SJSA1 (cell line): ENCODE measurements around the gene TMEM185B. TPM values are rescaled to one million over a fixed set of nuclear protein-coding genes. Genes with fewer than 3 reads are reported as not detected.
"Not testable (repeated sequence)": the region's sequence is repeated elsewhere in the genome, so short reads cannot be mapped to it uniquely, and the experiment has no call there.

Experiments used
- DNase-seq, 2 experiments: peaks; one replicate each; pipeline ENCODE4 v3.0.0-alpha.2; 2015 to 2020; ENCODE audit warnings: low spot score in 2 of 2, low read depth in 1 of 2
- H3K27ac ChIP-seq: fragments of 250-450 bp; sonication (Bioruptor Pico); 2 replicates; pipeline ENCODE4 v1.5.1; 2020; ENCODE audit warnings: mild to moderate bottlenecking, moderate library complexity
- H3K27me3 ChIP-seq: fragments of 250-450 bp; sonication (Bioruptor Pico); replicated peaks from 2 replicates; pipeline ENCODE4 v1.5.1; 2020; ENCODE audit warnings: mild to moderate bottlenecking, moderate library complexity
- H3K36me3 ChIP-seq: fragments of 250-450 bp; sonication (Bioruptor Pico); 2 replicates; pipeline ENCODE4 v1.5.1; 2020; ENCODE audit warnings: mild to moderate bottlenecking
- H3K4me1 ChIP-seq: fragments of 250-450 bp; sonication (Bioruptor Pico); replicated peaks from 2 replicates; pipeline ENCODE4 v1.6.1; 2021; ENCODE audit warnings: mild to moderate bottlenecking
- H3K4me3 ChIP-seq: fragments of 250-450 bp; sonication (Bioruptor Pico); 2 replicates; pipeline ENCODE4 v1.5.1; 2020; ENCODE audit warnings: mild to moderate bottlenecking
- H3K9me3 ChIP-seq: fragments of 250-450 bp; sonication (Bioruptor Pico); replicated peaks from 2 replicates; pipeline ENCODE4 v1.5.1; 2020; ENCODE audit warnings: mild to moderate bottlenecking
- total RNA-seq: library from RNA; depleted of rRNA; stranded (reverse); fragments of >200 nt; shearing (Covaris generic); gene quantifications from 2 replicates; pipeline ENCODE4 v1.2.3, GENCODE V29; 2014

TMEM185B gene
- total RNA-seq, 1 experiment from 2014 or later, result 52.8 TPM

- no peaks in the 10 kb centered on the region for H3K27me3 ChIP-seq
- H3K27ac ChIP-seq, result no peak overlapping the region
- no peak overlapping the region for H3K4me3 ChIP-seq
- peak in 1 of 2 experiments; percentile 39 for DNase-seq
- H3K4me1 ChIP-seq, result no peaks in the 10 kb centered on the region
- no peaks in the 10 kb centered on the region for H3K36me3 ChIP-seq
- 0 out of 2 replicates have a peak, but pooled peaks cover 2% of the 10 kb centered on the region for H3K9me3 ChIP-seq
Measured at GRCh38 chr2:120204022-120204405, 19.2 kb downstream of the TMEM185B start.

DNA sequence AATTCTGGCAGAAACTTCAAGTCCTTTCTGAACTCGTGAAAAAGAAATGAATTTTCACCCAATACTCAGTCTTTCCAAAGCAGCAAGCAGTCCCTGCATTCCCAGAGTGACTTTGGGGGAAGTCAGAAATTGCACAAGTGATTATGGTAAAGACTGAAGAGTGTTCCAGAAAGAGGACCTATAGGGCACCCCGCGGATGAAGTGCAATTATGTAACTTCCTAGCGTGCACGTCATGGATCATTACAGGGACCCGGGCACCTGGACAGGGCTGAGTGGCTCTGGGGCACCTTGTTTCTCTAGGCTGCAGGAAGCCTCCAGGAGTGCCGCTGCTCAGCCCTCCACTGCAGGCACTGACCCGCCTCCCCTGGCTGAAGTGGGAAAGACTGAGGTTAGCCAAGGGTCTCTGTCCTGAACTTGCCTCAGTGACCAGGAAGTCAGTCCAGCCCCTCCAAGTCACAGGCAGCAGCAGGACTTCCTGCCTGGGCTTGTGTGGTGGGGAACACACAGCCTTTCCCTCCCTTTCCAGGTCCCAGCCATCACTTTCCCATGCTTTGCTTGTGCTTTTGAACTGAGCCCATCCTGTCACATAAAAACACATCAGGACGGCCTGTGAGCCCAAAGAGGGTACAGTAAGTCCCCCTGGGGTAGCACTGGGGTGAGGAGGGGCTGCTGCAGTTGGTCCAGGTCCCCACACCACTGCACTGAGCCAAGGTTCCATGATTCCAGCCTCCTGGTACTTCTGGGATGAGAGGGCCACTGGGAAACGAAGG is 19.8 kb downstream of the TMEM185B start:
- Histone ChIP-seq H3K36me3 (no peaks in the 10 kb centered on the region), H3K9me3 (0 out of 2 replicates have a peak, but pooled peaks cover 2% of the 10 kb centered on the region), H3K27ac (no peak overlapping the region), H3K4me3 (no peak overlapping the region), H3K27me3 (no peaks in the 10 kb centered on the region), H3K4me1 (no peaks in the 10 kb centered on the region)
- DNase-seq, result peak in 1 of 2 experiments; percentile 31

- H3K27ac ChIP-seq, H3K36me3 ChIP-seq, H3K27me3 ChIP-seq, H3K4me3 ChIP-seq, H3K4me1 ChIP-seq, H3K9me3 ChIP-seq: not testable (repeated sequence)
- peak in 1 of 2 experiments; percentile 8 for DNase-seq
Measured at GRCh38 chr2:120199817-120200459, 23.3 kb downstream of the TMEM185B start.

GRCh38 chr2:120195553-120195952 is 27.6 kb downstream of the TMEM185B start:
- Histone ChIP-seq H3K9me3 (0 out of 2 replicates have a peak, but pooled peaks cover 4% of the 10 kb centered on the region), H3K4me3 (no peak overlapping the region), H3K27me3 (no peaks in the 10 kb centered on the region; the same call in 1 of the 2 replicates), H3K27ac (no peak overlapping the region), H3K4me1 (no peaks in the 10 kb centered on the region), H3K36me3 (no peaks in the 10 kb centered on the region)
- no peak for DNase-seq

GRCh38 chr2:120192280-120192679 is 30.9 kb downstream of the TMEM185B start:
- H3K27ac ChIP-seq, result no peak overlapping the region
- DNase-seq, result no peak

GRCh38 chr2:120189189-120189588 is 34.0 kb downstream of the TMEM185B start:
- no peaks in the 10 kb centered on the region for H3K4me1 ChIP-seq
- H3K36me3 ChIP-seq, result no peaks in the 10 kb centered on the region
- no peak overlapping the region for H3K4me3 ChIP-seq
- no peaks in the 10 kb centered on the region; the same call in 1 of the 2 replicates for H3K27me3 ChIP-seq
- DNase-seq, result no peak
- H3K27ac ChIP-seq, result no peak overlapping the region
- H3K9me3 ChIP-seq, result 0 out of 2 replicates have a peak, but pooled peaks cover 2% of the 10 kb centered on the region

More at GRCh38 chr2:120192280-120192679, 30.9 kb downstream of the TMEM185B start:
- no peak overlapping the region for H3K4me3 ChIP-seq
- H3K27me3 ChIP-seq, result no peaks in the 10 kb centered on the region; the same call in 1 of the 2 replicates
- 0 out of 2 replicates have a peak, but pooled peaks cover 2% of the 10 kb centered on the region for H3K9me3 ChIP-seq
- H3K36me3 ChIP-seq, result no peaks in the 10 kb centered on the region
- H3K4me1 ChIP-seq, result no peaks in the 10 kb centered on the region

GRCh38 chr2:120182019-120182560 is 41.1 kb downstream of the TMEM185B start:
- no peaks in the 10 kb centered on the region for H3K36me3 ChIP-seq
- H3K4me1 ChIP-seq, result no peaks in the 10 kb centered on the region
- no peak for DNase-seq
- no peak overlapping the region for H3K27ac ChIP-seq
- no peaks in the 10 kb centered on the region for H3K9me3 ChIP-seq
- no peaks in the 10 kb centered on the region for H3K27me3 ChIP-seq
- no peak overlapping the region for H3K4me3 ChIP-seq

DNA sequence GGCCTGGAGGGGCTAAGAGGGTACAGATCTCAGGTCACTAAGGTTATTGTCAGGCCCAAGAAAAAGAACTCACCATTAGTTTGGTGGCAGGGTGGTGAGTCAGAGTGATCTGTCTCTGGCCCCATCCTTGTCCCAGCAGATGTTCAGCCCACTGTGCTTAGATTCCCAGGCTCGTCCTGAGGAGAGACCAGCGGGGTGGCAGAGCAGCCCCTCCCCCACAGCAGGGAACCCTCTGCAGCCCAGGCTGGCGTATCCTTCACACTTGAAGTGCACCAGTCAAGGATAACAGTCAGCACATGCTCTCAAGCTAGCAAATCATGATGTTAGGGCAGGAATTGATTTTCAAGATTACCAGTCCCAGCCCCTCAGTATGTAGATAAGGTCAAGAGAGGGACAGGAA is 43.1 kb downstream of the TMEM185B start:
- Histone ChIP-seq H3K27ac (no peak overlapping the region), H3K36me3 (no peaks in the 10 kb centered on the region), H3K9me3 (no peaks in the 10 kb centered on the region), H3K27me3 (no peaks in the 10 kb centered on the region), H3K4me3 (no peak overlapping the region), H3K4me1 (no peaks in the 10 kb centered on the region)
- DNase-seq, result no peak

DNA sequence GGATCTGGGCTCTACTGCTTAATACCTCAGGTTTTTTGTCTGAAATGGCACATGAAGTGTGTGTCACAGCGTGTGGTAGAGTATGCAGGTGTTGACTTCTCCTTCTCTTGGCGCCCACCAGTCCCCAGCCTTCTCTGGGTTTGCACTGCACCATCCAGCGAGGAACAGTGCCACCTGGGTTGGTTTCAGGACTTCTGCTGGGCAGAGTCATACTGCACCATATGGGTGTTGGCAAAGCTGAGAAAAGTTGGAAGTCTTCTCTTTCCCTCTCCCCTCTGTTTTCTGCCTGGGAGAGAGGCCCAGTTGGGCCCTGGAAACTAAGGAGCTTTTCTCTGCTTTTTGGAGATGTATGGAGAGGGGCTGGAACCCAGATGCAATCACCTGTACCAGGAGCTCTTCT is 43.8 kb downstream of the TMEM185B start:
- no peak overlapping the region for H3K4me3 ChIP-seq
- no peaks in the 10 kb centered on the region for H3K4me1 ChIP-seq
- no peaks in the 10 kb centered on the region for H3K9me3 ChIP-seq
- no peaks in the 10 kb centered on the region for H3K27me3 ChIP-seq
- no peak overlapping the region for H3K27ac ChIP-seq
- H3K36me3 ChIP-seq, result no peaks in the 10 kb centered on the region
- no peak for DNase-seq

GRCh38 chr2:120177973-120178372 is 45.2 kb downstream of the TMEM185B start:
- H3K9me3 ChIP-seq, result no peaks in the 10 kb centered on the region
- no peak for DNase-seq

GRCh38 chr2:120177001-120177621 is 46.1 kb downstream of the TMEM185B start:
- no peak overlapping the region for H3K27ac ChIP-seq
- no peaks in the 10 kb centered on the region for H3K27me3 ChIP-seq
- H3K4me1 ChIP-seq, result no peaks in the 10 kb centered on the region
- H3K4me3 ChIP-seq, result no peak overlapping the region
- no peaks in the 10 kb centered on the region for H3K36me3 ChIP-seq
- no peaks in the 10 kb centered on the region for H3K9me3 ChIP-seq
- DNase-seq, result no peak

More at GRCh38 chr2:120177973-120178372, 45.2 kb downstream of the TMEM185B start:
- no peaks in the 10 kb centered on the region for H3K4me1 ChIP-seq
- H3K27me3 ChIP-seq, result no peaks in the 10 kb centered on the region
- no peak overlapping the region for H3K27ac ChIP-seq
- H3K36me3 ChIP-seq, result no peaks in the 10 kb centered on the region
- H3K4me3 ChIP-seq, result no peak overlapping the region

DNA sequence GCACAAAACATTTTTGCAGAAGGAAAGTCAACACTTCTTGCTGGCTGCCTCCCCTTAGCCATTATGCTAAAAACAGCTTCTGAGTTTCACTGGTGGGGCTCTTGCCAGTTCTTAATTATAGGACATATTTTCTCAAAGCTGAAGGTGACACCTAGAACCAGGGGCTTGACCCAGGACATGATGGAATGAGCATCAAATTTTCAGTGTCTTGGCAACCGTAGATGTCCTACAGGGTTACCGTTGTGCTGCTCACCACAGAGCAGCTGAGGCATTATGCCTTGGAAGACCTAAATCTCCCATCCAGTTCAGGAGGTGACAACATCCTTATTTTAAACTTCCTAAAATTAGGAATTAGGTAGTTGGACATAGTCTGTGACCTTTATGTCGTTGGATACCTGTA is 46.7 kb downstream of the TMEM185B start:
- no peaks in the 10 kb centered on the region for H3K36me3 ChIP-seq
- H3K27ac ChIP-seq, result no peak overlapping the region
- no peaks in the 10 kb centered on the region for H3K27me3 ChIP-seq
- no peaks in the 10 kb centered on the region for H3K9me3 ChIP-seq
- H3K4me3 ChIP-seq, result no peak overlapping the region
- no peak for DNase-seq
- H3K4me1 ChIP-seq, result no peaks in the 10 kb centered on the region

DNA sequence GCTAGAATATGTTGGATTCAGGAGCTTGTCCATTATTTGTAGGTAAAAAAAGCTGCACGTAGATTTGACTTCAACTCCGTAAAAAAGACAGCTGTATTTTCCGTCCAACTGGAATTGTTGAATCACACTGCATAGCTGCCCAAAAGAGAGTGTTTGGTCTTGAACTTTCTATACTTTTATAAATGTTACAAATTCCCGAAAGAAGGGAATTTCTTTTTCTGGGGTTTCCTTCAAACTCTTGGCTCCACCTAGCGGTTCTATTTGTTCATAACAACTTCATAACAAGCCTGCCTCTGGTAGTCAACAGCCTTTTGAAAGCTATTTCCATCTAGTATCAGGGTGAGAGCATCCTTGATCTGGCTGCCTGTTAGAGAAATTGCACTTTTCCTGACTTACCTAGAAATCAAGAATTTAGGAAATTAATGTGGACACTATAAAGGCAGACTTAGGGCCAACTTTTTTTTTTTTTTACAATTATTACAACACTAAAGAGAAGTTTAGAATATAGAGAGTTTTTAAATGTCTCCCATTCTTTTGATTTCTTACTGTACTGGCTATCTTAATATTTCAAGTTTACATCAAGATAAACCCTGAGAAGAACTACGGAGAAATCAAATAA is 48.1 kb downstream of the TMEM185B start:
- H3K9me3 ChIP-seq, result no peaks in the 10 kb centered on the region
- H3K27ac ChIP-seq, result no peak overlapping the region
- no peaks in the 10 kb centered on the region for H3K36me3 ChIP-seq
- H3K27me3 ChIP-seq, result no peaks in the 10 kb centered on the region
- H3K4me3 ChIP-seq, result no peak overlapping the region
- peak in 1 of 2 experiments; percentile 54 for DNase-seq
- H3K4me1 ChIP-seq, result no peaks in the 10 kb centered on the region
